GM18526 (cell line): Measurements from ENCODE around the gene CASP7.

Source experiments
- POLR2A ChIP-seq: IDR thresholded peaks from 3 replicates; pipeline ENCODE4 v1.6.1; 2011; ENCODE audit not compliant: insufficient read length; ENCODE audit errors: extremely low read depth

The CASP7 gene

DNA sequence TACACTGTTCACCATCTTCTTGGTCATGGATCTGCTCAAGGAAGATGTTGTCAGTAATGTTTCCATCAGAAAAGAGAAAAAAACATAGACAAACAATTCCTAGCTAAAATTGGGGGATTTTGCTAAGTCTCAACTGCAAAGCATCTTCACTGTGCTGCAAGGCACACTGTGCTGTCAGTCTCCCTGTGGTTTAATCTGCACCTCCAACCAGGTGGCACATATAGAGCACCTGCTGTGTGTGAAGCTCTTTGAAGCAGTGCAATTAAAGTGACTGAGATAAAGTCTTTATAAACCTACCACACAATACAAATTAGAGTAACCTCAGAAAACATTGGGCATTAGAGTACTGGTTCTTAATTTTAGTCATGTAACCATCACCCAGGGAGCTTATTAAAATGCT lies 22.2 kb upstream of the CASP7 start:
- TF ChIP-seq POLR2A, result no peak

DNA sequence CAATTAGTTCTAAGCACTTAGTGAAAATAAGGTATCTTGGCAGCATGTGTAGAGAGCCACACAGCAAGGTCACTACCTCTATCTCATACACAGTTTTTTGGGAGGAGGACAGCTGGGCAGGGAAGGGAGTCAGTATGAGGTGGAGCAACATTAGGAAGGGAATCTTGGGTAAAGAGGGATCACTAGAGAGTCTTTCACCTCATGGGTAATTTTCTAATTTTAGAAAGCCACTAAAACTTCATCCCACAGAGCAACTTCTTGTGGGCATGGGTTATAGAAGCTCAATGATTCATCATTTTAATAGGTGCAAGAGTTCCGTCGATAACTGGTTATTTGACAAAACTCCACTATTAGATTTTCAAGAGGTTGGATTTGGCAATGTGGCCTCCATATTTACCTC lies 18.4 kb upstream of the CASP7 start:
- TF ChIP-seq POLR2A, result no peak

DNA sequence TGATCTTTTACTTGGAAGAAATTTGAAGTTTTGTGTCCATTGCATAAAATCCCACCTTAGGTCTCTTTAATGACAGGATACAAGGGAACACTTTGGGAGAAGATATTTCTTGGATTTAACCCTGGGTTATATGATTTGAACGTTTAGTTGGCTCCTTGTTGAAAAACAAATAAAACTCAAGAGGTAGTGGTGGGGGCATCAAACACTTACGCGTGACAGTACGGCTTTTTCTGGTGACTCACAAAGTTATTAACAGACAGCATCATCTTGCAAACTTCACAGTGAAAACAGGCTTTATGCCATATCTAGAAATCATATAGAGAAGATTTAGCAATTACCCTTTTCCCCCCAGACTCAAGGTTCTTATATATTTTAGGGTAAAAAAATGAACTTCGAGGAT lies 16.6 kb upstream of the CASP7 start:
- TF ChIP-seq POLR2A, result no peak

DNA sequence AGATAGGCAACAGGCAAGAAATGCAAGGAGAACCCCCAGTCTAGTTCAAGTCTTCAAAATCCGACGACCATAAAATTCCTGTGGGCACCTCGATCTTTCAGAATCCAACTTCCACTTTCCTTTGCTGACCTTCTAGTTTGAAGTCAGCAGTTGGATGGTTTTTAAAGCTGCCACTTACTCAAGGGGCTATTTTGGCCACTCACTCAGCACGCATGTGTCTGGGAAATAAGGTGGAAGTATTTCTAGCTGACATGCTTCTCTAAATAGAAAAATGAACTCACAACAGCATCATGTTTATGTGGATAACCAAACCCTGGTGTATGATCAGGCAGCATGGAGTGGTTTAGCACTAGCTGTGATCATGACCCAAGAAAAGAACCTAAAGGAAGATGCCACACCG lies 15.8 kb upstream of the CASP7 start, which contains the start of gene NRAP:
Gene NRAP (minus strand): TSS at position 134 of the 400 bp plus-strand sequence. CDS start 159 bp downstream, outside the sequence.
- TF ChIP-seq POLR2A, result no peak

DNA sequence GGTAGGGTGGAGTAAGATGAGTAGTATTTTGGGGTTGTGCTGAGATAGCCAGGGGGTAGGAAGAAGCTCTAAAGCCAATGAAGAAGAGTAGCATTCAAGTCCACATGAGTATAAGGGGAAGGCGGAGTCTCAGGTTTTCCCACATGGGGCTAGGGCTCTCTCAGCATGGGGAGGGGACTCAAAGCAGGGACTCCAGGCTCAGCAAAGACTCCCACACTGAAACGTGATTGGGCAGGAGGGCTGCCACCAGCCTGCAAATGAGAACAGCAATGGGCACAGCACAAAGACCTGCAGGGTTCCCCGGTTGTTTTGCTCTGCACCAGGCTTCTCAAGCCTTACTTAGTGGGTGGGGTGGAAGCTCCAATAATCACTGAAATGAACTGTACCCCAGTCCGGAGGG lies 14.4 kb upstream of the CASP7 start:
- TF ChIP-seq POLR2A, result no peak

DNA sequence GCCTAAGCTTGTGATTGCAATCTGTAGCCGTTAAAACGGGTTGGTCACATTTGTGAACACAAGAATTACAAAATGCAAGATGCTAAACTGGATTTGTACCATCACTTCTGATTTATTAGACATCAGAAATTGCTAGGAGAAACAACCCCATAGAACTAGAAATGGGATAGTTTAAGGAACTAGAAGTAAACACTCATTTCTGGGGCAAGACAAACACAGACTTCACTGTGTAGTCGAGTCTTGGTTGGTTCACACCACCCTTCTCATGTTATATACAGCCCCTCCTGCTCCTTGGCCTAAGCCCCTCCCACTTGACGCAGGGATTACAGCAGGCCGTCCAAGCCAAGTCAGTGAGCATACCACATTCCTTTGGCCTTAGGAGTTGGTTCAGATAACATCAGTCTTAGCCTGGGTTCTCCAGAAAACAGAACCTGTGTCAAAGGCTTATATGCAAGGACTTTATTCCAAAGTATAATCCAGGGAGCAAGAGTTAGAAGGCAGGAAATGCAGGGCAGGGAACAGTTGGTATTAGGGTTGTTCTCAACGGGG lies 13.8 kb upstream of the CASP7 start:
- no peak for TF ChIP-seq POLR2A

DNA sequence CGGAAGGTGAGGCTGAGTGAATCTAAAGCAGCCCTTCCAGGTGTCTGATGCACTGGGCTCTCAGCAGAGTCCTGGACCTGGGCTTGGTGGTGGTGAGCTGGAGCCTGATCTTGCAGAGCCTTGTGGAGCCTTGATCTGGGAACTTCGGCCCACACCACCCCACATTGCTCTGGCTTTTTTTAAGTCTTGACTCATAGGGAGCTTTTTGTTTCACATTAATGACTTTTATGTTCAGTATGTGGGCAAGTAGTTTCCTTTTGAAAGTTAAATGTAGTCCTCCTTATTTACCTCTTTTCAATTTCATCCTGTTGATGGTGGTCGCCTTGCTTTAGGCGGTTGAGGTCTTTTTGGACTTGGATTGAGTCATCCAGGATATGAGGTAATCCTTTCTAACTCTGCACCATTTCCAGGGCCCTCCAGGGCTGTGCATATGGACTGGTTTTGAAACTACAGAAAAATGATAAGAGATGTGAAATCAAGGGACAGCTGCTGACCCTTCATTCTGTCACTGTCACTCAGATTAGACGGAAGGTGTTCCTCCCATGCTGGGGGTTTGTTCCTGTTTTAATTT lies 12.9 kb upstream of the CASP7 start:
- TF ChIP-seq POLR2A, result no peak

DNA sequence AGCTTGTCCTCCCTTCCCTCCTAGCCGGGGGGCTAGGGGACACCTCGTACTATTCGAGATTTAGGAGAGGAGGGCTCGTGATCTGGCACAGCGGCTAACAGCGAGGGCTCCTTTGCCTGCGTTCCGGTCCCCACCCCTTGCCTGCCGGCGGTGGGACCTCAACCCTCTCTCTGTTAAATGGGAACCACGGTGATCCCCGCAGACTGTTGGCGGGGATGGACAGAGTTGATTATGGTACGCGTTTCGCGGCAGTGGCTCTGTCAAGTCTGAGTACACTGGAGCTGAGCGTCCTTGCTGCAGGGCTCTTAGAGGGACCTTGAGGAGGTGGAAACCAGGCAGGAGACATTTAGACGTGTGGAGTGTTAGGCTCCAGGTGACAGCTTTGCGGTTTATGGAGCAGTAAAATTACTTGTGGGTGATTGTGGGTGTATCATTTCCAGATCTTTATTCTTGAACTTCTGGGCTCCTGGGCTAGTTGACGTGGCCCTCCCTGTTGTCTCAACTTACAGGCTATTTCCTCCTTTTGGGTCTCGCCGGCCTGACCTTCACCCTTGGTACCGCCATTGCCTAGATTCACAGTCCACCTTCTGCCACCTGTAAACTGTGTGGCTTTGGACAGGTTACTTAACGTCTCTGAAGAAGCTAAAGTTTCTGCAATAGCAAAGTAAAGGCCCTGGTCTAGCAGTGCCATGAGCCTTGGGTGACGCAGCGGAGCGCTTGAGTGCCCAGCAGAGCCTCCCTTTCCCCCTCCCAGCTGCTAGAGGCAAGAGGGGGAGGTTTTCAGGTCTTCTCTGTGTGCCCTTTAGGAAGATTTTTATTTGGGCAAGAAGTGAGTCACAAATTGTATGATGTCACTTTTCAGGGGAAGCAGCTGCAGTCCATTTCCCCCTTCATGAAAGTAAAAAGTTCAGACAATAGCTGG lies 739 bp downstream of the CASP7 start:
- no peak for TF ChIP-seq POLR2A

DNA sequence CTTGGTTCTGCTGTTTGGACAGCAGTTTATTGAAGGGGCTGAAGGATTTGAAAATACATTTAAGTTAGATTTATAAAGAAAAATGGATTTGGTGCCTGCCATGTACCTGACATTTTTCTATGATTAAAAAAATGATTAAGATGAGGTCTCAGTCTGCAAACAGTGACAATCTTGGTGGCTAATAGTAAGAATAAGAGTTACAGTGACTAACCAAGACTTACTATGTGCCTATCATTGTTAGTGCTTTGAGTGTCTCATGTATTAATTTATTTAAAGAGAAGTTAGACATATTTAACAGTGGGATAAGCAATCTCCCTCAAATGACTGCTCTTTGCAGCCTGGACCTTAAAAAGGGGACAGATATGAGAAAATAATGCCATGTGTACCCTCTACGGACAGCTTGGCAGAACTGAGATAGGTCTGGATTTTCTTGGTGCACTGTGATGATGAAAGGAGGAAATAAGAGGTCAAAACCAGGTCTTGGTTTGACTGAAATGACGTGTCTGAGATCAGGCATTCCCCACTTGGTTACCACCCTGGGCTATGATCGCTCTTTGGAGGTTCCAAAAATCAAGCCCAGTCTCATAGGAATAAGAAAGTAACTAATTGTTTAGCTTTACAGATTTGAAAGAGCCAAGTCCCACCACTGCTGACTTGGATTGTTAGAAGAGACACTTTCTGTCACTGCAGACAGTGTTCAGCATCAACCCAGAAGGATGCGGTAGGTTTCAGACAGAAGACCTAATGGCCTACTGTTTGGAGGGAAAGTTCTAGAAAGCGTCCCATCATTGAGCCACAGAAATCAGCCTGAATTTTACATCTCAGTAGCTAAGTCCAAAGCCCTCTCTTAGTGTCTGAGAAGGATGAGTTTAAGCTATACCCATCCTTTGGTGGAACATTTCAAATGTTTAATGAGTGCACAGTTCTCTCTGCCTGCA lies 2.1 kb downstream of the CASP7 start:
- no peak for TF ChIP-seq POLR2A

DNA sequence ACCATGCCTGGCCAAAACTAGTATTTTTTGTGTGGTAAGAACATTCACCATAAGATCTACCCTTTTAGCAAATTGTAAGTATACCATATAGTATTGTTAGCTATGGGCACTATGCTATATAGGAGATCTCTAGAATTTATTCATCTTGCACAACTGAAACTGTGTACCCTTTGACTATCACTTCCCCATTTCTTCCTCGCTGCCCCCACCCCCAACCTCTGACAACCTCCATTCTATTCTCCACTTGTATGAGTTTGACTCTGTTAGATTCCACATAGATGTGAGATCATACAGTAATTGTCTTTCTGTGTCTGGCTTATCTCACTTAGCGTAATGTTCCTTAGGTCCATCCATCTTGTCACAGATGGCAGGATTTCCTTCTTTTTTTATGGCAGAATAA lies 3.6 kb downstream of the CASP7 start:
- no peak for TF ChIP-seq POLR2A

DNA sequence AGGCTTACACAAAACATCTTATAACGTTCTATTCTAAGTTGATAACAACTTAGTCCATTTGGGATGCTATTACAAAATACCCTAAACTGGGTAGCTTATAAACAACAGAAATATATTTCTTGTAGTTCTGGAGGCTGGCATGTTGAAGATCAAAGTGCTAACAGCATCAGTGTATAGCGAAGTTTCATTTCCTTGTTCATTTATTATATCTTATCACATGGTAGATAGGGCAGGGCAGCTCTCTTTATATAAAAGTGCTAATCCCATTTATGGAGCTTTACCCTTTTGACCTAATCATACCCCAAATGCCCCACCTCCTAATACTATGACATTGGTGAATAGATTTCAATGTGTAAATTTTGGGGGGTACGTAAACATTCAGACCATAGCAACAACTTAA lies 6.3 kb downstream of the CASP7 start:
- no peak for TF ChIP-seq POLR2A

DNA sequence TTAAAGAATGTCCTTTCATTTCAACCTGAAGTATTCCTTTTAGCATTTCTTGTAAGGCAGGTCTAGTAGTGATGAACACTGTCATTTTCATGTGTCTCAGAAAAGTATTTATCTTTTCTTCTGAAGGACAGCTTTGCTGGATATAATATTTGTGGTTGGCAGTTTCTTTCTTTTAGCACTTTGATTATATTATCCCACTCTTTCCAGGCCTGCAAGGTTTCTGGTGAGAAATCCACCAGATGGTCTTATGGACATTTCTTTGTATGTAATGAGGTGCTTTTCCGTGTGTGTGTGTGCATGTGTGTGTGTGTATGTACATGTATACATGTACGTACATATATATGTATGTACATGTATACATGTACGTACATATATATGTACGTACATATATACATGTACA lies 7.3 kb downstream of the CASP7 start:
- no peak for TF ChIP-seq POLR2A

DNA sequence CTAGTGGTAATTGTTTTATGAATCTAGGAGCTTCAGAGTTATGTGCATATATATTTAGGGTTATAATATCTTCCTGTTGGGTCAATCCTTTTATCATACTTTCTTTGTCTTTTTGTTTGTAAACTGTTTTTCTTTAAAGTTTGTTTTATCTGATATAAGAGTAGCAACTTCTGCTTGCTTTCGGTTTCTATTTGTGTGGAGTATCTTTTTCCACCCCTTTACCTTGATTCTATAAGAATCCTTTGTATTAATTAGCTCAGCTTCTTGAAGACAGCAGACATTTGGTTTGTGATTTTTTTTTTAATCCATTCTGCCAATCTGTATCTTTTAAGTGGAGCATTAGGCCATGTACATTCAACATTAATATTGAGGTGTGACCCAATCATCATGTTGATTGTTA lies 9.3 kb downstream of the CASP7 start:
- TF ChIP-seq POLR2A, result no peak

DNA sequence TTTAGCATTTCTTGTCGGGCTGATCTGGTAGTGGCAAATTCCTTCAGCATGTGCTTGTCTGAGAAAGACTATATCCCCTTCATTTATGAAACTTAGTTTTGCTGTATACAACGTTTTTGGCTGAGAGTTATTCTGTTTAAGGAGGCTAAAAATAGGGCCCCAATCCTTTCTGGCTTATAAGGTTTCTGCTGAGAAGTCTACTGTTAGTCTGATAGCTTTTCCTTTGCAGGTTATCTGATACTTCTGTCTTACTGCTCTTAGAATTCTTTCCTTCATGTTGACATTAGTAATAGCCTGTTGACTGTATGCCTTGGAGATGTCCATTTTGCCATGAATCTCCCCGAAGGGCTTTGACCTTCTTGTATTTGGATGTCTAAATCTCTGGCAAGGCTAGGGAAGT lies 9.9 kb downstream of the CASP7 start:
- TF ChIP-seq POLR2A, result no peak

DNA sequence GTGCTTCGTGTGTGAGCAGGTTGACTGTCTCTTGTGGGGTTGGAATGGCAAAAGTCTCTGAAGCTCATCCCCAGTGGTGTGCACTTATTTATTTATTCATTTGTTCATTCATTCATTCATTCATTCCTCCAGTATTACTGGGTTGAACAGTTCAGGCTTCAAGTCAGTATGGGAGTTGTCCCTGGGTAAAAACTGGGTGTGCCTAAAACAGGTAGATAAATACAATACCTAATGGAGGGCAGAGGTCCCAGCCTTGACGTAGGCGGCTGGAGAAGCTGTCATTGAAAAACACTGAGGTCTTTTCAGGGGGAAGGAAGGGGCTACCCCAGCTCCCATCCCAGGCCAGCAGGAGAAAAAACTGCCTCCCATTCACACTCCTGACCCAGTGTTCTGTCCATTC lies 11.0 kb downstream of the CASP7 start:
- no peak for TF ChIP-seq POLR2A
